ENCODE measurements around the gene TENM4. TPM values are rescaled to one million over a fixed set of nuclear protein-coding genes. Genes with fewer than 3 reads are reported as not detected.

Gene TENM4
- polyA plus RNA-seq, 1 of the 3 experiments (the other 2 are of a cell fraction): 16.7 TPM

DNA sequence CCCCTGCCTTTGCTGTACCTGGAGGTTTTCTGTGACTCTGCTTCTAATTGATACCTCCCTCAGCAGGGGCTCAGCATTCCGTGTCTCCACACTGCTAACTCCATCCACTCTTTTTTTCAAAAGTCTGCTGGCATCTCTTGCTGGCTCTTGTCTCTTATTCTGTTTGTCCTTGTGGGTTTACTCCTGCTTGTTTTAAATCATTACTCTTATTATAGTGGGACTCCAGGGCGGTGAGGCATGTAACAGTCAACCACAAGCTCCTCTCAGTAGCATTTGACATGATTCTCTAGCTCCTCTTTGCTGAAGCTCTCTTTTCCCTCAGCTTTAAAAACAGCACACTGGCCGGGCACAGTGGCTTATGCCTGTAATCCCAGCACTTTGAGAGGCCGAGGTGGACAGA, 605.9 kb downstream of the TENM4 start:
- WGBS (ENCODE audit: low lambda C conversion rate): 81% methylated on average over 4 of the region's 4 CpGs

GRCh38 chr11:78833237-78833636, 607.6 kb downstream of the TENM4 start:
- H3K4me3 ChIP-seq (ENCODE audit: low read depth in 2 of 2, low read length in 1 of 2): no peak overlapping the region
- peaks cover 0 to 2% of the 10 kb centered on the region in 2 experiments for H3K36me3 ChIP-seq (replicated peaks in 1 of 2; ENCODE audit: control insufficient read depth in 1 of 2, insufficient read depth in 2 of 2, low read length in 1 of 2)
- H3K9ac ChIP-seq: no peak overlapping the region
- H3K79me2 ChIP-seq (ENCODE audit: insufficient read depth): no peaks in the 10 kb centered on the region
- H3F3A ChIP-seq (replicated peaks; ENCODE audit: insufficient read depth): no peaks in the 10 kb centered on the region
- ChIA-PET POLR2A (no interaction called here), CTCF (interaction anchor here (1.3 kb wide), 1 partner anchor 128 kb away, joined by 3 read pairs; no protein-coding TSS in a partner anchor)
- H3K9me3 ChIP-seq: no peaks in the 10 kb centered on the region
- no peak for DNase-seq
- H3K9me2 ChIP-seq: no peaks in the 10 kb centered on the region
- no peak for TF ChIP-seq FOXM1 (IDR thresholded peaks at IDR 0.05; ENCODE audit: low read depth)
- no peak overlapping the region for H2AFZ ChIP-seq (ENCODE audit: low read depth)
- no peaks in the 10 kb centered on the region for H3K27me3 ChIP-seq (ENCODE audit: insufficient read depth)
- peaks cover 0 to 26% of the 10 kb centered on the region in 2 experiments; a peak in 2 of 4 replicates for H3K4me1 ChIP-seq (ENCODE audit: control insufficient read depth in 1 of 2, insufficient read depth in 2 of 2, low read depth in 1 of 2, low read length in 1 of 2)
- H3K27ac ChIP-seq (ENCODE audit: low read depth in 2 of 2, low read length in 1 of 2): no peak overlapping the region
- WGBS (ENCODE audit: low lambda C conversion rate): 94% methylated on average over 2 of the region's 2 CpGs
- H3K4me2 ChIP-seq: no peak overlapping the region
- no peaks in the 10 kb centered on the region for H4K20me1 ChIP-seq (ENCODE audit: insufficient read depth)

More for the DNA sequence above, 605.9 kb downstream of the TENM4 start:
- POLR2A ChIA-PET: interaction anchor here (0.5 kb wide), 1 partner anchor 320 kb away, joined by 4 read pairs; no protein-coding TSS in a partner anchor
- H3K79me2 ChIP-seq (ENCODE audit: insufficient read depth): no peaks in the 10 kb centered on the region
- H3K4me1 ChIP-seq (ENCODE audit: control insufficient read depth in 1 of 2, insufficient read depth in 2 of 2, low read depth in 1 of 2, low read length in 1 of 2): peaks cover 0 to 21% of the 10 kb centered on the region in 2 experiments; a peak in 3 of 4 replicates
- H4K20me1 ChIP-seq (ENCODE audit: insufficient read depth): no peaks in the 10 kb centered on the region
- H3K27ac ChIP-seq (ENCODE audit: low read depth in 2 of 2, low read length in 1 of 2): no peak overlapping the region
- H3K27me3 ChIP-seq (ENCODE audit: insufficient read depth): no peaks in the 10 kb centered on the region
- no peak overlapping the region for H2AFZ ChIP-seq (ENCODE audit: low read depth)
- CTCF ChIA-PET: interaction anchor here (0.9 to 1.2 kb wide), 2 partner anchors 33 to 36 kb away, joined by 3 read pairs; no protein-coding TSS in a partner anchor
- no peak overlapping the region for H3K4me2 ChIP-seq
- TF ChIP-seq, protein P1, sequence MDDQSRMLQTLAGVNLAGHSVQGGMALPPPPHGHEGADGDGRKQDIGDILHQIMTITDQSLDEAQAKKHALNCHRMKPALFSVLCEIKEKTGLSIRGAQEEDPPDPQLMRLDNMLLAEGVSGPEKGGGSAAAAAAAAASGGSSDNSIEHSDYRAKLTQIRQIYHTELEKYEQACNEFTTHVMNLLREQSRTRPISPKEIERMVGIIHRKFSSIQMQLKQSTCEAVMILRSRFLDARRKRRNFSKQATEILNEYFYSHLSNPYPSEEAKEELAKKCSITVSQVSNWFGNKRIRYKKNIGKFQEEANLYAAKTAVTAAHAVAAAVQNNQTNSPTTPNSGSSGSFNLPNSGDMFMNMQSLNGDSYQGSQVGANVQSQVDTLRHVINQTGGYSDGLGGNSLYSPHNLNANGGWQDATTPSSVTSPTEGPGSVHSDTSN (IDR thresholded peaks at IDR 0.05): no peak
- no peak for TF ChIP-seq FOXJ3 (CRISPR knock-in tag; IDR thresholded peaks at IDR 0.05)
- no peak for TF ChIP-seq SIN3A (IDR thresholded peaks at IDR 0.05; ENCODE audit: borderline replicate concordance, low read depth, low read length)
- no peak for TF ChIP-seq EZH2phosphoT487 (IDR thresholded peaks at IDR 0.05; ENCODE audit: borderline replicate concordance, low read depth)
- no peak for TF ChIP-seq MAX (IDR thresholded peaks at IDR 0.05; ENCODE audit: low read depth)
- no peak for TF ChIP-seq JUND (IDR thresholded peaks at IDR 0.05)
- no peak for TF ChIP-seq POLR2AphosphoS5 (IDR thresholded peaks at IDR 0.05; ENCODE audit: low read depth, low read length)
- no peak for TF ChIP-seq RFX5 (IDR thresholded peaks at IDR 0.05; ENCODE audit: low read length)
- TF ChIP-seq SMC3 (IDR thresholded peaks at IDR 0.05; ENCODE audit: low read depth, low read length): no peak
- no peak for TF ChIP-seq TAF1 (IDR thresholded peaks at IDR 0.05; ENCODE audit: borderline replicate concordance, low read depth, low read length)
- TF ChIP-seq ELF1 (IDR thresholded peaks at IDR 0.05): no peak
- H3K9me3 ChIP-seq: no peaks in the 10 kb centered on the region
- no peak overlapping the region for H3K4me3 ChIP-seq (ENCODE audit: low read depth in 2 of 2, low read length in 1 of 2)
- no peak for DNase-seq
- no peak overlapping the region for H3K9ac ChIP-seq
- no peaks in the 10 kb centered on the region for H3F3A ChIP-seq (replicated peaks; ENCODE audit: insufficient read depth)
- peaks cover 0 to 2% of the 10 kb centered on the region in 2 experiments for H3K36me3 ChIP-seq (replicated peaks in 1 of 2; ENCODE audit: control insufficient read depth in 1 of 2, insufficient read depth in 2 of 2, low read length in 1 of 2)
- H3K9me2 ChIP-seq: no peaks in the 10 kb centered on the region

Data from SK-N-SH (cell line).